B cell (primary cell): ENCODE results near the gene MRTFA. TPM values are rescaled to one million over a fixed set of nuclear protein-coding genes. Genes with fewer than 3 reads are reported as not detected.

Source experiments
- ATAC-seq: fragments of 200-7000 bp; cut with Tn5 transposase; one replicate; pipeline ENCODE4 v1.10.0; 2021; ENCODE audit warnings: low read depth, mild to moderate bottlenecking, moderate number of reproducible peaks, moderate library complexity
- CTCF ChIA-PET: fragments of 350-600 bp; sonication (Branson Sonifier 250); formaldehyde crosslinking; loops from one replicate; lab custom pipeline; 2021; ENCODE audit warnings: antibody characterized with exemption, inconsistent platforms; lab: Charles Lee
- POLR2A ChIA-PET: fragments of 350-600 bp; sonication (Branson Sonifier 250); formaldehyde crosslinking; loops from one replicate; lab custom pipeline; 2021; ENCODE audit warnings: antibody characterized with exemption; lab: Charles Lee
- DNase-seq: peaks from one replicate; pipeline ENCODE4 v3.0.0; 2013
- H2AFZ ChIP-seq: 2 replicates; pipeline ENCODE4 v1.6.1; 2012; ENCODE audit warnings: mild to moderate bottlenecking, low read depth, low read length; ENCODE audit not compliant: insufficient read depth, poor library complexity, severe bottlenecking
- H3K27ac ChIP-seq, 2 donors: 1 replicate in 1 of 2; 2 replicates in 1 of 2; pipeline ENCODE4 v1.5.1; 2012 to 2013; ENCODE audit warnings: low read length in 2 of 2, mild to moderate bottlenecking in 2 of 2, moderate library complexity in 1 of 2
- H3K27me3 ChIP-seq, 4 experiments: fragments of 200-600 bp in 1 of 4; sonication (generic) in 1 of 4; replicated peaks in 1 of 4; 1 replicate in 2 of 4; 2 replicates in 2 of 4; pipeline versions ENCODE4 v1.6.1 to v1.7.0; 2013 to 2016; ENCODE audit warnings: low read length in 3 of 4, mild to moderate bottlenecking in 2 of 4, mixed read lengths in 1 of 4, moderate library complexity in 1 of 4; ENCODE audit not compliant: insufficient read depth in 4 of 4, control insufficient read depth in 3 of 4; ENCODE audit errors: control extremely low read depth in 1 of 4
- H3K36me3 ChIP-seq, 2 experiments: replicated peaks in 1 of 2; 1 replicate in 1 of 2; 2 replicates in 1 of 2; pipeline versions ENCODE4 v1.6.1 to v1.7.1; 2013; ENCODE audit warnings: low read length in 1 of 2; ENCODE audit not compliant: insufficient read depth in 2 of 2, control insufficient read depth in 1 of 2; ENCODE audit errors: control extremely low read depth in 1 of 2, extremely low read depth in 1 of 2
- H3K4me1 ChIP-seq, 2 donors: fragments of 200-600 bp in 1 of 2; sonication (generic) in 1 of 2; 1 replicate in 1 of 2; 2 replicates in 1 of 2; pipeline versions ENCODE4 v1.5.1 to v1.6.1; 2013 to 2017; ENCODE audit warnings: low read length in 2 of 2; ENCODE audit not compliant: control insufficient read depth in 2 of 2, insufficient read depth in 2 of 2
- H3K4me2 ChIP-seq: replicated peaks from 2 replicates; pipeline ENCODE3; 2012; ENCODE audit warnings: mild to moderate bottlenecking, low read depth, low read length; ENCODE audit not compliant: poor library complexity, severe bottlenecking
- H3K4me3 ChIP-seq, 5 experiments: fragments of 200-600 bp in 1 of 5; sonication (generic) in 1 of 5; 1 replicate in 3 of 5; 2 replicates in 2 of 5; pipeline versions ENCODE4 v1.5.1 to v1.7.0; 2011 to 2016; ENCODE audit warnings: low read length in 4 of 5, mild to moderate bottlenecking in 4 of 5, low read depth in 2 of 5, control low read depth in 1 of 5, moderate library complexity in 1 of 5; ENCODE audit not compliant: insufficient read depth in 1 of 5; ENCODE audit errors: control extremely low read depth in 1 of 5, extremely low read depth in 1 of 5
- H3K79me2 ChIP-seq: fragments of 200-600 bp; sonication (generic); one replicate; pipeline ENCODE4 v1.6.0; 2016; ENCODE audit warnings: low read length; ENCODE audit not compliant: control insufficient read depth, insufficient read depth
- H3K9ac ChIP-seq: fragments of 200-600 bp; sonication (generic); 2 replicates; pipeline ENCODE4 v1.6.1; 2017; ENCODE audit warnings: mild to moderate bottlenecking, low read length, moderate library complexity
- H3K9me3 ChIP-seq, 3 donors: one replicate each; pipeline versions ENCODE4 v1.6.1 to v1.7.1; 2013; ENCODE audit warnings: low read length in 2 of 3; ENCODE audit not compliant: control insufficient read depth in 2 of 3, insufficient read depth in 1 of 3; ENCODE audit errors: control extremely low read depth in 1 of 3
- H4K20me1 ChIP-seq: 2 replicates; pipeline ENCODE4 v1.6.0; 2012; ENCODE audit warnings: mild to moderate bottlenecking, low read length; ENCODE audit not compliant: insufficient read depth, control insufficient read depth, poor library complexity, severe bottlenecking
- H3K27ac Mint-ChIP-seq: one replicate; pipeline ENCODE4 v1.8.0; 2021; ENCODE audit warnings: mixed read lengths
- H3K27me3 Mint-ChIP-seq: one replicate; pipeline ENCODE4 v1.8.0; 2021; ENCODE audit warnings: mixed read lengths
- H3K4me1 Mint-ChIP-seq: one replicate; pipeline ENCODE4 v1.8.0; 2021; ENCODE audit warnings: mixed read lengths
- H3K4me3 Mint-ChIP-seq: one replicate; pipeline ENCODE4 v1.8.0; 2021; ENCODE audit warnings: mixed read lengths
- H3K9me3 Mint-ChIP-seq: one replicate; pipeline ENCODE4 v1.8.0; 2022; ENCODE audit warnings: mixed read lengths; ENCODE audit not compliant: insufficient read depth
- CTCF ChIP-seq: fragments of 200-600 bp; IDR thresholded peaks from one replicate; pipeline ENCODE4 v1.8.0; 2022; ENCODE audit warnings: antibody characterized with exemption, mild to moderate bottlenecking
- EZH2 ChIP-seq: IDR thresholded peaks from 2 replicates; pipeline ENCODE4 v1.6.1; 2012; ENCODE audit warnings: borderline replicate concordance, low read depth, mild to moderate bottlenecking, moderate library complexity, low read length; ENCODE audit not compliant: insufficient read depth, poor library complexity, severe bottlenecking
- WGBS: methylation state at CpG from one replicate; pipeline ENCODE4 v1.1.5; 2013; ENCODE audit warnings: missing lambda C conversion rate; ENCODE audit not compliant: insufficient coverage; 5-methylcytosine and 5-hydroxymethylcytosine counted together
- intact Hi-C: fragments of 100-400 bp; cut with micrococcal nuclease; formaldehyde crosslinking; loops from one replicate; pipeline ENCODE4 v1.10.0; 2022
- polyA plus RNA-seq: library from polyadenylated mRNA; depleted of rRNA; stranded (reverse); fragments of >200 nt; gene quantifications from 2 replicates; pipeline ENCODE4 v1.2.3, GENCODE V29; 2012
- total RNA-seq, 2 donors: library from RNA; stranded (reverse); fragments of 120-200 nt in 1 of 2; gene quantifications; 1 replicate in 1 of 2; 2 replicates in 1 of 2; pipeline versions ENCODE4 v1.2.3 to v1.2.4, GENCODE V29; 2013 to 2022

Gene MRTFA
- total and polyA plus RNA-seq, 2 donors (not counting 1 experiment from before 2014, with no cell fraction given), result 28.9 to 82.6 TPM

DNA sequence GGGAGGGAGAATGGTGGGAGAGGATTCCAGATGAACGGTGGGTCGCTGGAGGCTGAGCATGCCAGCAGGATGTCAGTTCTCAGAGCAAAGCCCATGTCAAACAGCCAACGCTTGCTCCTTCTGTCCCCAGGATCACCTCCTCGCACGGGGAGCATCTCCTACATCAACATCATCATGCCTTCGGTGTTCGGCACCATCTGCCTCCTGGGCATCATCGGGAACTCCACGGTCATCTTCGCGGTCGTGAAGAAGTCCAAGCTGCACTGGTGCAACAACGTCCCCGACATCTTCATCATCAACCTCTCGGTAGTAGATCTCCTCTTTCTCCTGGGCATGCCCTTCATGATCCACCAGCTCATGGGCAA lies 44.3 kb upstream of the MRTFA start:
- Histone ChIP-seq H3K4me3 (no peak overlapping the region), H3K27ac (no peak overlapping the region), H3K9ac (no peak overlapping the region), H3K27me3 (peaks cover 0 to 22% (median 10%) of the 10 kb centered on the region in 4 experiments), H3K9me3 (no peaks in the 10 kb centered on the region), H3K4me1 (peaks cover 4 to 7% of the 10 kb centered on the region in 2 donors), H4K20me1 (no peaks in the 10 kb centered on the region), H3K4me2 (no peak overlapping the region), H2AFZ (no peak overlapping the region), H3K79me2 (no peaks in the 10 kb centered on the region), H3K36me3 (no peaks in the 10 kb centered on the region)
- ChIA-PET CTCF (interaction anchor here (1.0 kb wide), 1 partner anchor 218 kb away, joined by 5 read pairs; no protein-coding TSS in a partner anchor), POLR2A (no interaction called here)
- Mint-ChIP-seq H3K4me3 (no peak overlapping the region), H3K9me3 (no peaks in the 10 kb centered on the region), H3K27ac (no peak overlapping the region), H3K4me1 (peaks cover 10% of the 10 kb centered on the region), H3K27me3 (peaks cover 32% of the 10 kb centered on the region)
- TF ChIP-seq EZH2 (no peak), CTCF (no peak)
- WGBS, result 96% methylated on average over 13 of the region's 15 CpGs
- intact Hi-C loops, result no loop called here
- DNase-seq (no peak), ATAC-seq (no peak)

DNA sequence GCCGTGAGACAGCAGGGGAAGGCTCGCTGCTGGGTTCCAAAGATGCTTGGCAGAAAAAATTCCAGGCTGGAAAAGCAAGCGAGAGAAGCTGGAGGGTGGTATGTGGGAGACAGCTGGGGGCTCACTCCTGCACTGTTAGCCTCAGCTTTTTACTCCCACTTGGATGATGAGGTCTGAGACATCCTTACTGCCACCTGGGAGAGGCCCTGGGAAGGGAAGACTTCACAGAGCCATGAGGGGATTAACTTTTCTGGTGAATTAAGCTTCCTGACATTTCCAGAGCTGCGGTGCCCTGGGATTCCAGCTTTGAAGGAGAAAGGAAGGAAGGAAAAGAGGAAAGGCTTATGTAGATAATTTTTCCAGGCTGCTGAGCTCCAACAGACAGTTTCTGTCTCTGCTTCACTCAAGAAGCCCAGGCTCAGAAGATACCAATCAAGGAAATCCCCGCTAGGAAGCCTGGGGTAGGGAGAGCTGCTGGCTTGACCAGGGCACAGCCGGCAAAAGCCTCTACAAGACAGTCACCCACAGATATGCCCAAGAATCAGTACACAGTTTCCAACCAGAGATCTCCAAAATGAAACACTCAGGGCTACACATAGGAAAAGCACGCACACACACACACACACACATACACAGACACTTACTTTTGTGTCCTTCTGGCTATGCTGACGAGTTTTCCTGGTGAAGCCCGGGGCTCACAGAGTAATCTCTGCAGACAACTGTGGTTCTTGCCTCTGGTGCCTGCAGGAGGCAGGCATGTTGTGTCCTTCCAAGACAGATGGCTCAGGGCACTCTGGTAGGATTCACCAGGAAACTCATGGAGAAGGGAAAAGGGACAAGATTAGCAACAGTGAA lies 43.7 kb upstream of the MRTFA start:
- DNase-seq (no peak), ATAC-seq (no peak)
- Histone ChIP-seq H3K9me3 (no peaks in the 10 kb centered on the region), H3K4me2 (no peak overlapping the region), H4K20me1 (no peaks in the 10 kb centered on the region), H3K36me3 (no peaks in the 10 kb centered on the region), H3K4me1 (peaks cover 4 to 7% of the 10 kb centered on the region in 2 donors), H3K4me3 (no peak overlapping the region), H2AFZ (no peak overlapping the region), H3K27ac (no peak overlapping the region), H3K27me3 (peaks cover 0 to 22% (median 10%) of the 10 kb centered on the region in 4 experiments), H3K9ac (no peak overlapping the region), H3K79me2 (no peaks in the 10 kb centered on the region)
- Mint-ChIP-seq H3K4me1 (peaks cover 10% of the 10 kb centered on the region), H3K27me3 (peaks cover 29% of the 10 kb centered on the region), H3K4me3 (no peak overlapping the region), H3K27ac (no peak overlapping the region), H3K9me3 (no peaks in the 10 kb centered on the region)
- TF ChIP-seq CTCF (no peak), EZH2 (no peak)
- intact Hi-C loops, result no loop called here
- POLR2A ChIA-PET, result interaction anchor here (0.6 kb wide), 1 partner anchor 1164 kb away, joined by 5 read pairs; no protein-coding TSS in a partner anchor
- CTCF ChIA-PET, result interaction anchor here (1.0 kb wide), 1 partner anchor 219 kb away, joined by 5 read pairs; no protein-coding TSS in a partner anchor
- 54% methylated on average over 7 of the region's 9 CpGs for WGBS
